Measurements from ENCODE around the gene IL20RA. TPM values are rescaled to one million over a fixed set of nuclear protein-coding genes. Genes with fewer than 3 reads are reported as not detected.

The IL20RA gene
- total and polyA plus RNA-seq, 2 donors from 2014 or later: 0.16 to 0.34 TPM

DNA sequence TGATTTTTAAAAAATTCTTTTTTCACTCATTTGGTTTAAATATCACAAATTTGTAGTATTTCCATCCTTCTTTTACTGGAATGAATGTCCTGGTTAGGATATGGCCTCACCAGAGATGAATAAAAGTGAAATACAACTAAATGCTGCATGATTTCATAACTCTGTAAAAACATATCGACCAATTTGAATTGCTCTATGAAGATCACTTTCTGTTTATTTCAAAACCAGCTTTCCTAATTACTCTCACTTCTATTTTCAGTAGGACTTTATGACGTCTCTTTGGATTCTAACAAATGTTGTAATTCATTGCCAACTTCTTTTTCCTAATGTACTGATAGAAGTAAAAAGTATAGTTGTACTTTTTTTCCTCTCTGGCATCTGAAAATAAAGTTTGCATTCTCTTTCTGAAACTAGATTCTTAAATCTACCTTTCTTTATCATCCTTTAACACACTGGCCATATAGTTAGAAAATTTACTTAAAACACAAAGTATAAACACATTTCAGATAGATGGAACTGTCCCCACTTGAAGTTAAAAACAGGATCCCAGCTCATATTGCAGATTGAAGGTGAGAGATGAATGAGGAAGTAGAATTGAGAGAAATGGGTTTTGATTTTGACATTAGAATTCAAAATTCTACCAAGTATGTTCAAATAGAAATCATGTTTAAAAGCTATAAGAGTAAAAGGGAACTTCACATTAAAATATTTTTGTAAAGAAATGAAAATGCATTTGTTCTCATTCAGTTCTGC, 40.3 kb upstream of the IL20RA start:
- H3K9me3 ChIP-seq (ENCODE audit: control insufficient read depth in 2 of 3, insufficient read depth in 1 of 3, low read length in 3 of 3): no peaks in the 10 kb centered on the region
- H3K4me1 ChIP-seq (ENCODE audit: control insufficient read depth in 2 of 3, insufficient read depth in 2 of 3, low read depth in 1 of 3, low read length in 3 of 3): no peaks in the 10 kb centered on the region
- no peak overlapping the region for H3K27ac ChIP-seq (ENCODE audit: low read depth in 2 of 2, low read length in 2 of 2)
- TF ChIP-seq, protein P1, sequence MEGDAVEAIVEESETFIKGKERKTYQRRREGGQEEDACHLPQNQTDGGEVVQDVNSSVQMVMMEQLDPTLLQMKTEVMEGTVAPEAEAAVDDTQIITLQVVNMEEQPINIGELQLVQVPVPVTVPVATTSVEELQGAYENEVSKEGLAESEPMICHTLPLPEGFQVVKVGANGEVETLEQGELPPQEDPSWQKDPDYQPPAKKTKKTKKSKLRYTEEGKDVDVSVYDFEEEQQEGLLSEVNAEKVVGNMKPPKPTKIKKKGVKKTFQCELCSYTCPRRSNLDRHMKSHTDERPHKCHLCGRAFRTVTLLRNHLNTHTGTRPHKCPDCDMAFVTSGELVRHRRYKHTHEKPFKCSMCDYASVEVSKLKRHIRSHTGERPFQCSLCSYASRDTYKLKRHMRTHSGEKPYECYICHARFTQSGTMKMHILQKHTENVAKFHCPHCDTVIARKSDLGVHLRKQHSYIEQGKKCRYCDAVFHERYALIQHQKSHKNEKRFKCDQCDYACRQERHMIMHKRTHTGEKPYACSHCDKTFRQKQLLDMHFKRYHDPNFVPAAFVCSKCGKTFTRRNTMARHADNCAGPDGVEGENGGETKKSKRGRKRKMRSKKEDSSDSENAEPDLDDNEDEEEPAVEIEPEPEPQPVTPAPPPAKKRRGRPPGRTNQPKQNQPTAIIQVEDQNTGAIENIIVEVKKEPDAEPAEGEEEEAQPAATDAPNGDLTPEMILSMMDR (IDR thresholded peaks at IDR 0.05; ENCODE audit: borderline replicate concordance, extremely low read depth, insufficient read depth): no peak
- intact Hi-C loops (cut with DNase I): no loop called here
- H3K27me3 ChIP-seq (ENCODE audit: control insufficient read depth, insufficient read depth, low read length): no peaks in the 10 kb centered on the region
- FAIRE-seq (no peak), DNase-seq (no peak)
- no peak overlapping the region for H3K4me3 ChIP-seq (ENCODE audit: low read length in 3 of 3)
- no peaks in the 10 kb centered on the region for H3K36me3 ChIP-seq (ENCODE audit: control insufficient read depth in 2 of 3, insufficient read depth in 3 of 3, low read length in 3 of 3)
- H3K9ac ChIP-seq (ENCODE audit: low read length in 3 of 3): no peak overlapping the region

DNA sequence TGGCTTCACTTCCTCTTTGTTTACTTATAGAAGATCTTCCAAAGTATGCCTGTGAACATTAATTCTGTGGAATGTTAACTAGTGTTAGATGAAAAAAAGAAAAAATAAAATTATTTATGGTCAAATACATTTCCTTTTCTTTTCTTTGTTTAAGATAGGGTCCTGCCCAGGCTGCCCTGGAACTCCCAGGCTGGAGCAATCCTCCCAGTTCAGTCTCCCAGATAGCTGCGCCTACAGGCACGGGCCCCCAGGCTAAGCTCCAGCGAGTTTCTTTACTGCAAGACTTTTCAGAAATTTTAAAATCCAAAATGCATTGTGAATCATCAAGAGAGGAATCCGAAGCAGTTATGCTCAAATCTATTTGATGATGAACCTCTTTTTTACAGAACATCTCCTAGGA, 39.3 kb upstream of the IL20RA start:
- no peak overlapping the region for H3K9ac ChIP-seq (ENCODE audit: low read length in 3 of 3)
- no peak for FAIRE-seq
- H3K4me3 ChIP-seq (ENCODE audit: low read length in 3 of 3): no peak overlapping the region
- no peaks in the 10 kb centered on the region for H3K4me1 ChIP-seq (ENCODE audit: control insufficient read depth in 2 of 3, insufficient read depth in 2 of 3, low read depth in 1 of 3, low read length in 3 of 3)
- no peak for DNase-seq
- no peaks in the 10 kb centered on the region for H3K36me3 ChIP-seq (ENCODE audit: control insufficient read depth in 2 of 3, insufficient read depth in 3 of 3, low read length in 3 of 3)
- TF ChIP-seq, protein P1 (IDR thresholded peaks at IDR 0.05; ENCODE audit: borderline replicate concordance, extremely low read depth, insufficient read depth): no peak
- intact Hi-C loops (cut with DNase I): no loop called here
- H3K27ac ChIP-seq (ENCODE audit: low read depth in 2 of 2, low read length in 2 of 2): no peak overlapping the region
- H3K27me3 ChIP-seq (ENCODE audit: control insufficient read depth, insufficient read depth, low read length): no peaks in the 10 kb centered on the region
- H3K9me3 ChIP-seq (ENCODE audit: control insufficient read depth in 2 of 3, insufficient read depth in 1 of 3, low read length in 3 of 3): no peaks in the 10 kb centered on the region

DNA sequence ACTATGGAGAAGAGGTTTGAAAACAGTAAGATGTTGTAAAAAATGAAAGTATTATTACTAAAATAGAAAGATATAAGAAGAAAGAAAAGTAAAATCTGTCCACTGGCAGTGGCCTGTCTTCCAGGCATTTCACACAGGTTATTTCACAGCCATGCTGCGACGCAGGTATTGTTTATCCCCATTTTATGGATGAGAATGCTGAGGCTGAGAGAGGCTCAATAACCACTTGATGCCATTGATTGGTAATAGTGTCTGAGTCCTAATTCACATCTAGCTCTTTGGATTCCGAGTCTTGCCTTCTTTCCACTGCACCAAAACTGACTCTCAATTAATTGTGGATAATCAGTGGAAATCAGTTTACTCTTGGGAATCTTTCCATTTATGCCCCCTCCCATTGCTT, 37.2 kb upstream of the IL20RA start:
- intact Hi-C loops (cut with DNase I): no loop called here
- no peaks in the 10 kb centered on the region for H3K4me1 ChIP-seq (ENCODE audit: control insufficient read depth in 2 of 3, insufficient read depth in 2 of 3, low read depth in 1 of 3, low read length in 3 of 3)
- DNase-seq: no peak
- H3K36me3 ChIP-seq (ENCODE audit: control insufficient read depth in 2 of 3, insufficient read depth in 3 of 3, low read length in 3 of 3): no peaks in the 10 kb centered on the region
- TF ChIP-seq, protein P1 (IDR thresholded peaks at IDR 0.05; ENCODE audit: borderline replicate concordance, extremely low read depth, insufficient read depth): no peak
- no peak overlapping the region for H3K4me3 ChIP-seq (ENCODE audit: low read length in 3 of 3)
- no peaks in the 10 kb centered on the region for H3K9me3 ChIP-seq (ENCODE audit: control insufficient read depth in 2 of 3, insufficient read depth in 1 of 3, low read length in 3 of 3)
- no peaks in the 10 kb centered on the region for H3K27me3 ChIP-seq (ENCODE audit: control insufficient read depth, insufficient read depth, low read length)
- H3K9ac ChIP-seq (ENCODE audit: low read length in 3 of 3): no peak overlapping the region
- H3K27ac ChIP-seq (ENCODE audit: low read depth in 2 of 2, low read length in 2 of 2): no peak overlapping the region
- no peak for FAIRE-seq

All from kidney (tissue), 14 donors.